HL-60 (cell line): Measurements from ENCODE around the gene RAD18.

ENCODE experiments used
- POLR2AphosphoS5 ChIP-seq: IDR thresholded peaks from 2 replicates; pipeline ENCODE4 v1.6.1; 2012; ENCODE audit warnings: low read depth
- REST ChIP-seq: IDR thresholded peaks from 2 replicates; pipeline ENCODE4 v1.6.1; 2012; ENCODE audit warnings: low read depth; ENCODE audit not compliant: insufficient replicate concordance
- TF ChIP-seq, protein P1 (sequence below): IDR thresholded peaks from one replicate; pipeline ENCODE4 v1.5.1; 2011; ENCODE audit warnings: low read length, control low read depth, inconsistent platforms; ENCODE audit not compliant: insufficient read depth

DNA sequence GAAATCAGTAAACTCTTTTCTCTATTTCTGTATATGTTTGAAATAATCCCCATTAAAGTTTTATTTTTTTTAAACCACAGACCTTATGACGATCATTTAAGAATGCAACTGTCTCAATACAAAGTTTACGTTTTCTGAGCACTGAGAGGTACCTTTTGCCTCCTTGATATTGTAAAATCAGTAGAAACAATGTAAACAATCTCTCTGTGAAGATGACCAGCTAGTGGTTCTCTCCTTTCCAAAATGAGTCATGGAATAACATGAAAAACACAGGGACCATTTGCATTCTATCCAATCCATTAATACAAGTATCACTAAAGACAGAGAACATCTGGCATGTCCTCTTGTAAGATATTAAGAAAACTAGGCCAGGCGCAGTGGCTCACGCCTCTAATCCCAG lies 48.8 kb downstream of the RAD18 start:
- TF ChIP-seq POLR2AphosphoS5 (no peak), REST (no peak)
- TF ChIP-seq, protein P1, sequence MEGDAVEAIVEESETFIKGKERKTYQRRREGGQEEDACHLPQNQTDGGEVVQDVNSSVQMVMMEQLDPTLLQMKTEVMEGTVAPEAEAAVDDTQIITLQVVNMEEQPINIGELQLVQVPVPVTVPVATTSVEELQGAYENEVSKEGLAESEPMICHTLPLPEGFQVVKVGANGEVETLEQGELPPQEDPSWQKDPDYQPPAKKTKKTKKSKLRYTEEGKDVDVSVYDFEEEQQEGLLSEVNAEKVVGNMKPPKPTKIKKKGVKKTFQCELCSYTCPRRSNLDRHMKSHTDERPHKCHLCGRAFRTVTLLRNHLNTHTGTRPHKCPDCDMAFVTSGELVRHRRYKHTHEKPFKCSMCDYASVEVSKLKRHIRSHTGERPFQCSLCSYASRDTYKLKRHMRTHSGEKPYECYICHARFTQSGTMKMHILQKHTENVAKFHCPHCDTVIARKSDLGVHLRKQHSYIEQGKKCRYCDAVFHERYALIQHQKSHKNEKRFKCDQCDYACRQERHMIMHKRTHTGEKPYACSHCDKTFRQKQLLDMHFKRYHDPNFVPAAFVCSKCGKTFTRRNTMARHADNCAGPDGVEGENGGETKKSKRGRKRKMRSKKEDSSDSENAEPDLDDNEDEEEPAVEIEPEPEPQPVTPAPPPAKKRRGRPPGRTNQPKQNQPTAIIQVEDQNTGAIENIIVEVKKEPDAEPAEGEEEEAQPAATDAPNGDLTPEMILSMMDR = no peak
